GM12801 (cell line): ENCODE measurements around the gene RPLP2.

ENCODE experiments used
- CTCF ChIP-seq: IDR thresholded peaks from one replicate; pipeline ENCODE4 v1.5.1; 2011; ENCODE audit warnings: control low read depth; ENCODE audit not compliant: insufficient read length; ENCODE audit errors: extremely low read depth

Gene RPLP2

GRCh38 chr11:821512-822371 lies 12.0 kb downstream of the RPLP2 start:
- no peak for TF ChIP-seq CTCF

GRCh38 chr11:823441-824291 lies 13.9 kb downstream of the RPLP2 start:
- no peak for TF ChIP-seq CTCF

GRCh38 chr11:824292-824880 lies 14.6 kb downstream of the RPLP2 start:
- TF ChIP-seq CTCF = no peak

GRCh38 chr11:824942-825341 lies 15.2 kb downstream of the RPLP2 start:
- TF ChIP-seq CTCF = no peak

GRCh38 chr11:825366-826226 lies 15.8 kb downstream of the RPLP2 start:
- TF ChIP-seq CTCF = no peak

- no peak for TF ChIP-seq CTCF
Observed at GRCh38 chr11:826227-826621, 16.5 kb downstream of the RPLP2 start.
